Measurements from ENCODE around the gene IZUMO1.
"Not testable (repeated sequence)": the region's sequence is repeated elsewhere in the genome, so short reads cannot be mapped to it uniquely, and the experiment has no call there.

IZUMO1 gene

DNA sequence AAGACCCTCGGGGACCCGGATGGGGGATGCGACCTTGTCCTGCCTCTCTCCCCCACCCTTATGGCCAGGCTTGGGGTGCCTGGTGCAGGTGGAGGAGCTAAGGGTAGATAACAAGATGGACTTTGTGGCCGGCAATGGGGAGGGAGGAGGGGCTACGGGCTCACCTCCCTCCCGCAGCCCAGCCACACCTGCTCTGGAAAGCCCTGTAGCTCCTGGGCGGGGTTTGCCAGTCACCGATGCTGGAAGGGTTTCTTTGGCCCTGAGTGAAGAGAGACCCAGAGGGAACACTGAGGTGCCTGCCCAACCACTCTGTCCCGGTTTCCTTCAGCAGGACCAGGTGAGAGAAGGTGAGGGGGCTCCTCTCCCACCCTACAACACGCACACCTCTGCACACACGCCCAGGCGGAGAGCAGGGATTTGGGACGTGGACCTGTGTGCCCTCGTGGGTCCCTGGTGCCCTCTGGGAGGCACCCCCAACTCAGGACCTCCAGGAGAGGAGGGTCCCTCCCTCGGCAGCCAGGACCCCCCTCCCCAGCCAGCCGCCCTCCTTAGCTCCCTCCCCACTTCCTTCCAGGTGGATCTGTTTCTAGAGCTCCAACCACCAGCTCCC, 50.9 kb downstream of the IZUMO1 start, which contains the start of gene FUT2:
FUT2 (plus strand) TSS at position 229 of the 610 bp plus-strand sequence. CDS start 6,986 bp downstream, outside the sequence.
- no peak for TF ChIP-seq GATA1 (IDR thresholded peaks at IDR 0.05; ENCODE audit: low read depth, low read length)
- no peak for TF ChIP-seq POLR2A (IDR thresholded peaks at IDR 0.05; ENCODE audit: low read length)

DNA sequence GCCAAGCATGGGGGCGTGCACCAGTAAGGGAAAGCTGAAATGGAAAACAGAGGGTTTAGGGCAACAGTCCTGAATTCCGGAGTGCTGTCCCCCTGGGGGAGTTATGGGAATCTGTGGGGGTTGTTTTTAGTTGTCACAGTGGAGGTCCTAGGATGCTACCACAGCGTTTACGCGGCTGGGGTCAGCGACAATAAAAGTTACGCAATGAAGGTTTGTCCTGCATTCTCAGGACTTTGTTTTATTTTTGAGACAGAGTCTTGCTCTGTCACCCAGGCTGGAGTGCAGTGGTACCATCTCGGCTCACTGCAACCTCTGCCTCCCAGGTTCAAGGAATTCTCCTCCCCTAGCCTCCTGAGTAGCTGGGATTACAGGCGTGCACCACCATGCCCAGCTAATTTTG, 53.1 kb downstream of the IZUMO1 start:
- DNase-seq = not testable (repeated sequence)

More for the DNA sequence above, 50.9 kb downstream of the IZUMO1 start, which contains the start of gene FUT2:
- DNase-seq = no peak
